Measurements from ENCODE around the gene TAS2R38.

DNA sequence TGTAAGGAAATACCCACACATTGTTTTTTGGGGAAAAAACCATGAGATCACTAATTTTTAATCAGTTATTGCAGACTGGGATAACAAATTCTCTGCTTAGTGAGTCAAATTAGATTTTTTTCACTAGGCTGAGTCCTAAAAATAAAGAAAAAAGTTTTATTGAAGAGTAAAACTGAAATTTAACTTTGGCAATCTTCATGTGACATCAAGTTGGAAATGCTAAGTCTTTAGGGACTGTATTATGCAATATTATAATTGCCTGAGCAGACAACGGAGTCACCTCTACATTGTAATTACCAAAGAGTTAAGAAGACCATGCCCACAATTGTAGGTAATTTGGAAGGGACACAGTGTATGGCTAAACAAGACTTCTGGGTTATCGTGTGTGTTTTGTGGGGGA lies 24.6 kb downstream of the TAS2R38 start:
- TF ChIP-seq POLR2A (IDR thresholded peaks at IDR 0.05) (no peak), EP300 (IDR thresholded peaks at IDR 0.05) (no peak), POLR2AphosphoS5 (IDR thresholded peaks at IDR 0.05) (no peak)
- TF ChIP-seq, protein P1, sequence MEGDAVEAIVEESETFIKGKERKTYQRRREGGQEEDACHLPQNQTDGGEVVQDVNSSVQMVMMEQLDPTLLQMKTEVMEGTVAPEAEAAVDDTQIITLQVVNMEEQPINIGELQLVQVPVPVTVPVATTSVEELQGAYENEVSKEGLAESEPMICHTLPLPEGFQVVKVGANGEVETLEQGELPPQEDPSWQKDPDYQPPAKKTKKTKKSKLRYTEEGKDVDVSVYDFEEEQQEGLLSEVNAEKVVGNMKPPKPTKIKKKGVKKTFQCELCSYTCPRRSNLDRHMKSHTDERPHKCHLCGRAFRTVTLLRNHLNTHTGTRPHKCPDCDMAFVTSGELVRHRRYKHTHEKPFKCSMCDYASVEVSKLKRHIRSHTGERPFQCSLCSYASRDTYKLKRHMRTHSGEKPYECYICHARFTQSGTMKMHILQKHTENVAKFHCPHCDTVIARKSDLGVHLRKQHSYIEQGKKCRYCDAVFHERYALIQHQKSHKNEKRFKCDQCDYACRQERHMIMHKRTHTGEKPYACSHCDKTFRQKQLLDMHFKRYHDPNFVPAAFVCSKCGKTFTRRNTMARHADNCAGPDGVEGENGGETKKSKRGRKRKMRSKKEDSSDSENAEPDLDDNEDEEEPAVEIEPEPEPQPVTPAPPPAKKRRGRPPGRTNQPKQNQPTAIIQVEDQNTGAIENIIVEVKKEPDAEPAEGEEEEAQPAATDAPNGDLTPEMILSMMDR (IDR thresholded peaks at IDR 0.05) = no peak
